Measurements from ENCODE around the gene C3orf20.

Gene C3orf20

GRCh38 chr3:14674841-14675240 is at the start of gene C3orf20:
C3orf20 (plus strand) TSS chr3:14675141; CDS start chr3:14682714, 7,573 bp downstream.
- FAIRE-seq (no peak), DNase-seq (ENCODE audit: insufficient read length, low spot score) (no peak)
- TF ChIP-seq CTCF (IDR thresholded peaks at IDR 0.05; ENCODE audit: insufficient read depth, missing control alignments): no peak

GRCh38 chr3:14625443-14625842 is 49.5 kb upstream of the C3orf20 start:
- no peak for TF ChIP-seq CTCF (IDR thresholded peaks at IDR 0.05; ENCODE audit: insufficient read depth, missing control alignments)
- DNase-seq (ENCODE audit: insufficient read length, low spot score): no peak
- no peak for FAIRE-seq

- DNase-seq (ENCODE audit: insufficient read length, low spot score) (no peak), FAIRE-seq (no peak)
- no peak for TF ChIP-seq CTCF (IDR thresholded peaks at IDR 0.05; ENCODE audit: insufficient read depth, missing control alignments)
These were observed 47.1 kb upstream of the C3orf20 start for GRCh38 chr3:14627815-14628214.

GRCh38 chr3:14628406-14628805 is 46.5 kb upstream of the C3orf20 start:
- DNase-seq (ENCODE audit: insufficient read length, low spot score) (no peak), FAIRE-seq (no peak)
- TF ChIP-seq CTCF (IDR thresholded peaks at IDR 0.05; ENCODE audit: insufficient read depth, missing control alignments): no peak

GRCh38 chr3:14630404-14631100 is 44.4 kb upstream of the C3orf20 start:
- no peak for FAIRE-seq
- no peak for TF ChIP-seq CTCF (IDR thresholded peaks at IDR 0.05; ENCODE audit: insufficient read depth, missing control alignments)
- DNase-seq (ENCODE audit: insufficient read length, low spot score): no peak

GRCh38 chr3:14631101-14631497 is 43.8 kb upstream of the C3orf20 start:
- DNase-seq (ENCODE audit: insufficient read length, low spot score) (no peak), FAIRE-seq (no peak)
- TF ChIP-seq CTCF (IDR thresholded peaks at IDR 0.05; ENCODE audit: insufficient read depth, missing control alignments): no peak

- DNase-seq (ENCODE audit: insufficient read length, low spot score) (peak; percentile 63), FAIRE-seq (peak; percentile 60)
- no peak for TF ChIP-seq CTCF (IDR thresholded peaks at IDR 0.05; ENCODE audit: insufficient read depth, missing control alignments)
These were observed 43.1 kb upstream of the C3orf20 start for GRCh38 chr3:14631687-14632441.
